ENCODE measurements around the gene DRICH1.
"Not testable (repeated sequence)": the region's sequence is repeated elsewhere in the genome, so short reads cannot be mapped to it uniquely, and the experiment has no call there.

The DRICH1 gene

GRCh38 chr22:23649071-23649501 is 17.0 kb upstream of the DRICH1 start:
- DNase-seq (ENCODE audit: low read depth in 2 of 2): no peak

- not testable (repeated sequence) for DNase-seq (ENCODE audit: low read depth in 2 of 2)
Observed at GRCh38 chr22:23646526-23646925, 14.4 kb upstream of the DRICH1 start.

- DNase-seq (ENCODE audit: low read depth in 2 of 2): not testable (repeated sequence)
Observed at GRCh38 chr22:23640206-23640605, 8.1 kb upstream of the DRICH1 start.

- DNase-seq (ENCODE audit: low read depth in 2 of 2): no peak
Observed at GRCh38 chr22:23639661-23640060, 7.5 kb upstream of the DRICH1 start.

- DNase-seq (ENCODE audit: low read depth in 2 of 2): no peak
Observed at GRCh38 chr22:23638611-23639010, 6.5 kb upstream of the DRICH1 start.

GRCh38 chr22:23635291-23635690 is 3.2 kb upstream of the DRICH1 start:
- not testable (repeated sequence) for DNase-seq (ENCODE audit: low read depth in 2 of 2)

GRCh38 chr22:23628056-23628743 is 3.9 kb downstream of the DRICH1 start:
- DNase-seq (ENCODE audit: low read depth in 2 of 2): not testable (repeated sequence)

- DNase-seq (ENCODE audit: low read depth in 2 of 2): peak; percentile 17 to 22
Observed at GRCh38 chr22:23627401-23628055, 4.6 kb downstream of the DRICH1 start.

GRCh38 chr22:23626286-23626975 is 5.7 kb downstream of the DRICH1 start:
- no peak for DNase-seq (ENCODE audit: low read depth in 2 of 2)

GRCh38 chr22:23622634-23623033 is 9.5 kb downstream of the DRICH1 start:
- DNase-seq (ENCODE audit: low read depth in 2 of 2): no peak

GRCh38 chr22:23621916-23622315 is 10.2 kb downstream of the DRICH1 start:
- not testable (repeated sequence) for DNase-seq (ENCODE audit: low read depth in 2 of 2)

GRCh38 chr22:23621082-23621780 is 10.9 kb downstream of the DRICH1 start:
- no peak for DNase-seq (ENCODE audit: low read depth in 2 of 2)

- no peak for DNase-seq (ENCODE audit: low read depth in 2 of 2)
Observed at GRCh38 chr22:23613193-23613972, 18.7 kb downstream of the DRICH1 start.

- DNase-seq (ENCODE audit: low read depth in 2 of 2): no peak
Observed at GRCh38 chr22:23609983-23610781, 21.9 kb downstream of the DRICH1 start.

- no peak for DNase-seq (ENCODE audit: low read depth in 2 of 2)
Observed at GRCh38 chr22:23608583-23608982, 23.5 kb downstream of the DRICH1 start.

GRCh38 chr22:23606204-23607131 is 25.7 kb downstream of the DRICH1 start:
- DNase-seq (ENCODE audit: low read depth in 2 of 2): no peak

GRCh38 chr22:23604939-23605712 is 27.0 kb downstream of the DRICH1 start:
- DNase-seq (ENCODE audit: low read depth in 2 of 2): no peak

GRCh38 chr22:23603266-23603665 is 28.9 kb downstream of the DRICH1 start:
- no peak for DNase-seq (ENCODE audit: low read depth in 2 of 2)
